ENCODE data around the gene GPATCH1. TPM values are rescaled to one million over a fixed set of nuclear protein-coding genes. Genes with fewer than 3 reads are reported as not detected.

GPATCH1 gene
- total and polyA plus RNA-seq, 2 of the 4 experiments (the other 2 are of a cell fraction) = 5.1 to 7.5 TPM

GRCh38 chr19:33054623-33055022 is 26.4 kb upstream of the GPATCH1 start:
- ATAC-seq (ENCODE audit: low read depth) = no peak

More at GRCh38 chr19:33054623-33055022, 26.4 kb upstream of the GPATCH1 start:
- Histone ChIP-seq H2BK5ac (ENCODE audit: low read depth, low read length, poor library complexity, severe bottlenecking) (no peak overlapping the region), H3K9ac (ENCODE audit: low read depth, low read length) (no peak overlapping the region), H3K9me1 (ENCODE audit: insufficient read depth, low read length) (no peaks in the 10 kb centered on the region; the same call in 1 of the 2 replicates), H2BK120ac (ENCODE audit: low read depth, low read length) (no peak overlapping the region), H4K5ac (ENCODE audit: low read depth, low read length) (no peak overlapping the region), H3K9me3 (ENCODE audit: control insufficient read depth, insufficient read depth, low read length) (no peaks in the 10 kb centered on the region), H2AK9ac (replicated peaks; ENCODE audit: low read depth, low read length, poor library complexity) (no peak overlapping the region), H3K4ac (ENCODE audit: low read depth, low read length) (no peak overlapping the region), H3K27me3 (ENCODE audit: control insufficient read depth, insufficient read depth, low read length) (no peaks in the 10 kb centered on the region), H3K4me2 (ENCODE audit: low read depth, low read length) (no peak overlapping the region), H3K14ac (replicated peaks; ENCODE audit: low read depth, low read length) (no peak overlapping the region), H3K18ac (ENCODE audit: low read depth, low read length) (no peak overlapping the region), H4K20me1 (ENCODE audit: insufficient read depth, low read length) (no peaks in the 10 kb centered on the region), H3K27ac (ENCODE audit: insufficient read depth, low read length) (no peak overlapping the region), H4K8ac (ENCODE audit: low read depth in 2 of 2, low read length in 2 of 2) (no peak overlapping the region), H3K23ac (ENCODE audit: low read depth, low read length) (no peak overlapping the region), H3K4me3 (ENCODE audit: insufficient read depth, low read depth, low read length) (no peak overlapping the region), H3K36me3 (ENCODE audit: control insufficient read depth, insufficient read depth, low read length) (peaks cover 2% of the 10 kb centered on the region; the same call in 1 of the 2 replicates), H2BK15ac (ENCODE audit: low read depth, low read length) (no peak overlapping the region), H4K91ac (ENCODE audit: insufficient read depth, low read depth, low read length) (no peak overlapping the region), H3K56ac (ENCODE audit: extremely low read depth, insufficient read depth, low read length) (no peak overlapping the region), H3K4me1 (ENCODE audit: control insufficient read depth, insufficient read depth, low read length) (peaks cover 5% of the 10 kb centered on the region), H2AFZ (replicated peaks; ENCODE audit: low read length, poor library complexity) (no peak overlapping the region), H3K79me1 (ENCODE audit: low read depth in 1 of 2, low read length in 2 of 2) (peaks cover 0 to 4% of the 10 kb centered on the region in 2 experiments; a peak in 1 of 4 replicates), H2BK20ac (ENCODE audit: low read depth, low read length) (no peak overlapping the region), H2AK5ac (ENCODE audit: low read depth, low read length) (no peak overlapping the region; the same call in 1 of the 2 replicates)
- ChIA-PET POLR2A (ENCODE audit: unreplicated experiment) (no interaction called here), CTCF (no interaction called here)
- in situ Hi-C loops (cut with MboI; ENCODE audit: low sequenced_read_pairs) (no loop called here), intact Hi-C loops (cut with micrococcal nuclease) (no loop called here), dilution Hi-C loops (cut with HindIII; ENCODE audit: low sequenced_read_pairs, unreplicated experiment) (no loop called here)
- WGBS, 2 experiments (ENCODE audit: extremely low coverage in 2 of 2, insufficient read length in 1 of 2) = 73% methylated on average over 8 of the region's 8 CpGs; no CpG with 5 or more reads in 1 of the 2 experiments
- DNase-seq = no peak
- BruUV-seq (replicated peaks) = no TSS peak
- TF ChIP-seq, protein P1, sequence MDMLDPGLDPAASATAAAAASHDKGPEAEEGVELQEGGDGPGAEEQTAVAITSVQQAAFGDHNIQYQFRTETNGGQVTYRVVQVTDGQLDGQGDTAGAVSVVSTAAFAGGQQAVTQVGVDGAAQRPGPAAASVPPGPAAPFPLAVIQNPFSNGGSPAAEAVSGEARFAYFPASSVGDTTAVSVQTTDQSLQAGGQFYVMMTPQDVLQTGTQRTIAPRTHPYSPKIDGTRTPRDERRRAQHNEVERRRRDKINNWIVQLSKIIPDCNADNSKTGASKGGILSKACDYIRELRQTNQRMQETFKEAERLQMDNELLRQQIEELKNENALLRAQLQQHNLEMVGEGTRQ (IDR thresholded peaks at IDR 0.05; ENCODE audit: low read depth, low read length) = no peak
- TF ChIP-seq NFE2L2 (IDR thresholded peaks at IDR 0.05; ENCODE audit: low read depth, low read length) (no peak), CEBPB (IDR thresholded peaks at IDR 0.05; ENCODE audit: low read depth, low read length) (no peak), BHLHE40 (IDR thresholded peaks at IDR 0.05; ENCODE audit: low read depth, low read length) (no peak), CTCF (conservative IDR thresholded peaks at IDR 0.05; ENCODE audit: low read depth, low read length) (no peak), SMC3 (IDR thresholded peaks at IDR 0.05; ENCODE audit: low read depth, low read length) (no peak), RAD21 (IDR thresholded peaks at IDR 0.05; ENCODE audit: low read length) (no peak), POLR2A (IDR thresholded peaks at IDR 0.05; ENCODE audit: low read depth, low read length) (no peak), ELK1 (IDR thresholded peaks at IDR 0.05; ENCODE audit: borderline replicate concordance, low read depth, low read length) (no peak), CHD1 (IDR thresholded peaks at IDR 0.05; ENCODE audit: low read depth, low read length) (no peak), FOS (IDR thresholded peaks at IDR 0.05; ENCODE audit: low read depth, low read length) (no peak), MAFK (IDR thresholded peaks at IDR 0.05; ENCODE audit: low read depth, low read length) (no peak)

All from IMR-90 (cell line).